HUES48 (cell line): Measurements from ENCODE around the gene FRMD6.

Experiments
- H3K27ac ChIP-seq: one replicate; pipeline ENCODE4 v1.7.0; 2013; ENCODE audit warnings: low read depth, low read length, inconsistent platforms
- H3K27me3 ChIP-seq: 2 replicates; pipeline ENCODE4 v1.6.1; 2013; ENCODE audit warnings: mild to moderate bottlenecking, low read length; ENCODE audit not compliant: control insufficient read depth, insufficient read depth
- H3K36me3 ChIP-seq: 2 replicates; pipeline ENCODE4 v1.6.1; 2013; ENCODE audit warnings: low read length; ENCODE audit not compliant: control insufficient read depth, insufficient read depth
- H3K4me1 ChIP-seq: 2 replicates; pipeline ENCODE4 v1.6.1; 2013; ENCODE audit warnings: mild to moderate bottlenecking, low read length; ENCODE audit not compliant: control insufficient read depth, insufficient read depth
- H3K4me3 ChIP-seq: 2 replicates; pipeline ENCODE4 v1.5.1; 2013; ENCODE audit warnings: mild to moderate bottlenecking, low read depth, low read length
- H3K9ac ChIP-seq: 2 replicates; pipeline ENCODE4 v1.6.1; 2013; ENCODE audit warnings: mild to moderate bottlenecking, low read depth, low read length, moderate library complexity
- H3K9me3 ChIP-seq: 2 replicates; pipeline ENCODE4 v1.6.1; 2013; ENCODE audit warnings: low read length; ENCODE audit not compliant: control insufficient read depth, insufficient read depth

Gene FRMD6

GRCh38 chr14:51652168-51653078 lies 713 bp downstream of the FRMD6 start:
- peak overlapping the region; percentile 76 for H3K9ac ChIP-seq
- peak overlapping the region; percentile 89 for H3K27ac ChIP-seq
- peak overlapping the region; percentile 83 for H3K4me3 ChIP-seq
- H3K4me1 ChIP-seq: peaks cover 17% of the 10 kb centered on the region
- no peaks in the 10 kb centered on the region for H3K27me3 ChIP-seq
- no peaks in the 10 kb centered on the region for H3K9me3 ChIP-seq
- H3K36me3 ChIP-seq: no peaks in the 10 kb centered on the region

DNA sequence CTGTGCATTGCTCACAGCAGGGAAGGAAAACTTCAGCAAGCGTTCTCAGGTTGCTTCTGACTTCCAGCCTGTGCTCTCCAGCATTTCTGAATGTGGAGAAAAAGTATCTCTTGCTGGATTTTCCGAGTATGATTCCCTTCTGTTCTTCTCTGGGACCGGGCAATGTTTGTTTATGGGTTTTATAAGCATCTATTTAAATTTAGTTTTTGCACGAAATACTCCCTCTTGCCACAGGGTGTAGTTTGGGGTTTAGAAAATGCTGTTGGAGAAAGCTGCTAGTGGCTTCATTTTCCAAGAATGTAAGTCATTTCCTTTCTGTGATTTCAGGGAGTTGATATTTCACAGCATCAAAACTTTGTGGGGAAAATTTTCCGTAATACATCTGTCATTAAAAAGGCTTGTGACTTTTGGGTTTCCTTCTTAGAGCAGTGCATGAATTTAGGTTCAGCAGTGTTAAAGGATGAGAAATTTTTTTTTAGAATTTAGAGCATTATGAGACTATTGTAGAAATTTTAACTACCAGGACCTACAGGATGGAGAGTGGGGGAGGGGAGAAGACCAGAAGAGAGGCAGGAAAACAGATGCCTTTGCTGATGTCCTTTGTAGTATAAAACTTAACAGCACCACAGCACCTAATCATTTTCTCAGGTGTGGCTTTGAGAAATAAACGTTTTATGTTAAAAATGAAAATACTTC lies 1.5 kb downstream of the FRMD6 start:
- no peaks in the 10 kb centered on the region for H3K36me3 ChIP-seq
- peak overlapping the region; percentile 76; the same call in 1 of the 2 replicates for H3K9ac ChIP-seq
- peak overlapping the region; percentile 26 for H3K27ac ChIP-seq
- no peaks in the 10 kb centered on the region for H3K9me3 ChIP-seq
- H3K4me1 ChIP-seq: peaks cover 17% of the 10 kb centered on the region
- peak overlapping the region; percentile 83 for H3K4me3 ChIP-seq
- H3K27me3 ChIP-seq: no peaks in the 10 kb centered on the region

GRCh38 chr14:51653775-51654532 lies 2.2 kb downstream of the FRMD6 start:
- H3K27ac ChIP-seq: no peak overlapping the region
- peak overlapping the region; percentile 83 for H3K4me3 ChIP-seq
- no peak overlapping the region for H3K9ac ChIP-seq
- no peaks in the 10 kb centered on the region for H3K27me3 ChIP-seq
- no peaks in the 10 kb centered on the region for H3K9me3 ChIP-seq
- H3K4me1 ChIP-seq: peaks cover 17% of the 10 kb centered on the region
- H3K36me3 ChIP-seq: no peaks in the 10 kb centered on the region

DNA sequence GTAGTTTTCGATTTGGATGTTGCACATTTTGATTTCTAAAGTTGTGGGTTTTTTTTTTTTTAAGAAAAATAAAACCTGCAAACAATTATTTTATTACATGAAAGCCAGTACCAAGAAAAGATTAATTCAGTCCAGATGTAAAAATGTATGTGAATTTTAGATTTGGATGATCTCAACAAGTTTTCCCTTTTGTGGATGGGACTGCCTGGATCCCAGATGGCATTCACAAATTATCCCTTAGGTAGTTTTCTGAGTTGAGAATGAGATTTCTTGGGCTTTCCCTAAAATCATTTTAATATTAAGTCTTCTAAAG lies 2.8 kb downstream of the FRMD6 start:
- Histone ChIP-seq H3K27ac (no peak overlapping the region), H3K4me3 (no peak overlapping the region), H3K9me3 (no peaks in the 10 kb centered on the region), H3K36me3 (no peaks in the 10 kb centered on the region), H3K9ac (no peak overlapping the region), H3K27me3 (no peaks in the 10 kb centered on the region), H3K4me1 (peaks cover 17% of the 10 kb centered on the region)

DNA sequence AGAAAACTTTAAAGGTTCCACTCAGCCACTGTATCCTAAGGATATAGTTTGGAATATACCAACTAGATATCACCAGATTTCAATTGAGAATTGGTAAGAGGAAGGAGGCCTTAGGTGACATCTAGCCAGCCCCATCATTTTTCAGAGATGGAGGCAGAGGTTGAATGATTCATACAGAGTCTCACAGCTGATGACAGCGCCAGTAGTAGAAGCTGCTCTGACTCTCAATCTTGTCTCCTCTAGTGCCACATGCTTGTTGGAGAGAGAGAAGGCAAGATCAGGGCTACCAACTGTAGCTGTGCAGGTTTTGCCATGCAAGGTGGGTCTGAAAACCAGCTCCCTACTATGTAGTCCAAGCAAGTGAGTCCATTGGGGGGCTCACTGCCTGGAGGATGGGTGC lies 6.1 kb downstream of the FRMD6 start:
- H3K27ac ChIP-seq: no peak overlapping the region
- H3K27me3 ChIP-seq: no peaks in the 10 kb centered on the region
- H3K36me3 ChIP-seq: no peaks in the 10 kb centered on the region
- no peak overlapping the region for H3K9ac ChIP-seq
- H3K4me1 ChIP-seq: peaks cover 30% of the 10 kb centered on the region
- no peak overlapping the region for H3K4me3 ChIP-seq
- no peaks in the 10 kb centered on the region for H3K9me3 ChIP-seq

DNA sequence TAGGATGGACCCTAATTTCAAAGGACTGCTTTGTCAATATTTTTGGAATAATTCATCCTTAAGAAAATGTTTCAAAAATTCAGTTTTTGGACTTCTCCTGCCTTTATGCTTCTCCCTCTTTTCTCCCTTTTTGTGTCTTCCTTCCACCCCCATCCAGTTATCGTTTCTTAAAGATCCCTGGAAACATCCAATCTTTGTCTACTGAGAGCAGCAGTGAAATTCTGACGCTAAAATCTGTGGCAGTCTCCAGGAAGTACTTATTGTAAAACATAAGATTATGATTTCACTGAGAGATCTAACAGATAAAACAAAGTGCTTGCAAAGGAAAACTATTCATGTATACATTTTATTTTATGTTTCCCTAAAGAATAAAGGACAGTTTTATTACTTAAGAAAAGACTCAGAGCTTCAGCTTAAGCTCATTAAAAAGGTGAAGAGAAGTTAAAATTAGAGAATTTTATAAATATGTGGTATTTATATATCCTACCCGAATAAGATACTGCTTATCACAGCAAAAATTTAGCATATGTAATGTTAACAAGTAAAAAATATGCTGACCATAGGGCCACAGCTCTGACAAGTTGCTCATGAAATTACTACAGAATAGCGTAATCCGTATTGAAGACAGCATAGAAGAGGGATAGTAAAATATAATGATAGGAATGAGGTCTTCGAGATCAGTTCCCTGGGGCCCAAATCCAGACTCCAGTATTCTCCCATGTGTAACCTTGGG lies 6.9 kb downstream of the FRMD6 start:
- Histone ChIP-seq H3K9ac (no peak overlapping the region), H3K9me3 (no peaks in the 10 kb centered on the region), H3K27ac (no peak overlapping the region), H3K4me3 (no peak overlapping the region), H3K36me3 (no peaks in the 10 kb centered on the region), H3K27me3 (no peaks in the 10 kb centered on the region), H3K4me1 (peaks cover 26% of the 10 kb centered on the region)

DNA sequence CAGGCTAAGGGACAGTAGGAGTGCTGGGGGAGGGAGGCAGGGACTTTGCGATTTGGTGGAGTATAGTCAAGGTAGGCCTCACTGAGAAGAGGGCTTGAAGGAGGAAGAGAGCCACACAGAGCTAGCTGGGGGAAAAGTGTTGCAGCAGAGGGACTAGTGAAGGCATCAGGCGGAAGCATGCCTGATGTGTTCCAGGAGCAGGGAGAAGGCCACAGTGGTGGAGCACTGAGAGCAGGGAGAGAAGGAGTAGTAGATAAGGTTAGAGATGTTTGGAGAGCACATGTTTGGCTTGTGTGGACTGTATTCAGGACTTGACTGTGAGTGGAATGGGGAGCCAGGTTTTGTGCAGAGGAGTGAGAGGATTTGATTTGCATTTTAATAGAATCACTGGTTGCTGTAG lies 9.0 kb downstream of the FRMD6 start:
- Histone ChIP-seq H3K27me3 (no peaks in the 10 kb centered on the region), H3K4me1 (peaks cover 13% of the 10 kb centered on the region), H3K27ac (no peak overlapping the region), H3K4me3 (no peak overlapping the region), H3K9ac (no peak overlapping the region), H3K9me3 (no peaks in the 10 kb centered on the region), H3K36me3 (no peaks in the 10 kb centered on the region)

- H3K9ac ChIP-seq: no peak overlapping the region
- H3K27me3 ChIP-seq: no peaks in the 10 kb centered on the region
- H3K9me3 ChIP-seq: no peaks in the 10 kb centered on the region
- H3K4me3 ChIP-seq: no peak overlapping the region
- H3K36me3 ChIP-seq: no peaks in the 10 kb centered on the region
- peaks cover 13% of the 10 kb centered on the region for H3K4me1 ChIP-seq
- H3K27ac ChIP-seq: no peak overlapping the region
These were observed 9.8 kb downstream of the FRMD6 start for GRCh38 chr14:51661504-51661903.

DNA sequence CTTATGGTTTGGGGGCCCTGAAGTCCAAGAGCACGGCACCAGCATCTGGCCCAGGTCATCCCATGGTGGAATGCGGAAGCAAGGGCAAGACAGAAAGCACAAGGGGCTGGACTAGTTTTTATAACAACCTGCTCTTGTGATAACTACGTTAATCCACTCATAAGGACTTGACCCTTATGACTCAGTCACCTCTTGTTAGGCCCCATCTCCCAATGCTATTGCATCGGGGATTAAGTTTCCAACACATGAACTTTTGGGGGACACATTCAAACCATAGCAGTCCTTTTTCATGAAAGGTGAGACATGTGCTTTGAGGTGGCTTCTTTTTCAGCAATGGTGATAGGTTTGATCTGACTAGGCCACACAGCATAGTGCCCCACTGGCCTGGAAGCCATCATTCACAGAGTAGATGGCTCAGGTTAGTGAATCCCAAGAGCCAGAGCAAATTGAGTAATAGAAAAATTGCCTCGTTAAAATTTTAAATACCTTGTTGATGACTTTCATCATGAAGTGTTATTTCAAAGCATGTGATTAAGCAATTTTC lies 12.1 kb downstream of the FRMD6 start:
- no peaks in the 10 kb centered on the region for H3K36me3 ChIP-seq
- no peaks in the 10 kb centered on the region for H3K9me3 ChIP-seq

GRCh38 chr14:51666070-51666469 lies 14.4 kb downstream of the FRMD6 start:
- Histone ChIP-seq H3K27me3 (no peaks in the 10 kb centered on the region), H3K27ac (no peak overlapping the region), H3K4me3 (no peak overlapping the region), H3K36me3 (no peaks in the 10 kb centered on the region), H3K9ac (no peak overlapping the region), H3K4me1 (peaks cover 6% of the 10 kb centered on the region), H3K9me3 (no peaks in the 10 kb centered on the region)

More for the DNA sequence above, 12.1 kb downstream of the FRMD6 start:
- Histone ChIP-seq H3K4me3 (no peak overlapping the region), H3K4me1 (peaks cover 17% of the 10 kb centered on the region), H3K9ac (no peak overlapping the region), H3K27me3 (no peaks in the 10 kb centered on the region), H3K27ac (no peak overlapping the region)
